HepG2 (cell line): ENCODE measurements around the gene RDH11. TPM values are rescaled to one million over a fixed set of nuclear protein-coding genes. Genes with fewer than 3 reads are reported as not detected.

Experiments used
- BRD4 ChIP-seq: sonication (generic); formaldehyde crosslinking; IDR thresholded peaks from 2 replicates; pipeline ENCODE4 v1.4.0; 2020; ENCODE audit warnings: missing genetic modification reagents
- KLF16 ChIP-seq, 2 experiments: sonication (generic) in 1 of 2; formaldehyde crosslinking in 1 of 2; IDR thresholded peaks; 2 replicates each; pipeline versions ENCODE4 v1.6.1 to v1.8.0; 2016 to 2023; ENCODE audit warnings: missing genetic modification reagents in 2 of 2, missing compliant biosample characterization in 1 of 2
- TBL1XR1 ChIP-seq: fragments of 150-350 bp; IDR thresholded peaks from 2 replicates; pipeline ENCODE4 v1.6.1; 2014; ENCODE audit warnings: borderline replicate concordance, low read length; ENCODE audit not compliant: partially characterized antibody
- polyA plus RNA-seq, 8 experiments: library from polyadenylated mRNA; depleted of rRNA in 3 of 8; stranded (reverse) in 7 of 8; unstranded in 1 of 8; fragments of >200 nt; fragmentation: Illumina TruSeq in 4 of 8; extraction: Trizol in 4 of 8; gene quantifications; 2 replicates each; pipeline versions ENCODE4 v1.2.1 to v1.2.3, GENCODE V29; 2011 to 2016; ENCODE audit warnings: low read depth in 4 of 8, missing spikeins in 1 of 8, mixed read lengths in 1 of 8; ENCODE audit not compliant: insufficient read depth in 1 of 8
- total RNA-seq, 5 experiments: library from RNA; depleted of rRNA; stranded (reverse); fragments of >200 nt; fragmentation: Illumina TruSeq; extraction: Trizol; gene quantifications; 2 replicates each; pipeline ENCODE4 v1.2.3, GENCODE V29; 2016; ENCODE audit warnings: low read depth in 1 of 5
- TF ChIP-seq, protein P1 (sequence below), 2 experiments: sonication (generic) in 1 of 2; formaldehyde crosslinking in 1 of 2; IDR thresholded peaks; 2 replicates each; pipeline versions ENCODE4 v1.5.1 to v1.6.1; 2011 to 2020; ENCODE audit warnings: borderline replicate concordance in 1 of 2, low read depth in 1 of 2, low read length in 1 of 2, mild to moderate bottlenecking in 1 of 2, missing genetic modification reagents in 1 of 2, moderate library complexity in 1 of 2
- TF ChIP-seq, protein P2 (sequence below): sonication (generic); formaldehyde crosslinking; IDR thresholded peaks from 2 replicates; pipeline ENCODE4 v1.5.0; 2020; ENCODE audit warnings: mild to moderate bottlenecking, missing genetic modification reagents, borderline replicate concordance
- TF ChIP-seq, protein P3 (sequence below): sonication (generic); formaldehyde crosslinking; IDR thresholded peaks from 2 replicates; pipeline ENCODE4 v1.4.0; 2020; ENCODE audit warnings: mild to moderate bottlenecking, missing genetic modification reagents

The RDH11 gene
- total and polyA plus RNA-seq, 2 of the 13 experiments (the other 11 are each of a cell fraction or from before 2014, with no cell fraction given), result 106 to 131 TPM

DNA sequence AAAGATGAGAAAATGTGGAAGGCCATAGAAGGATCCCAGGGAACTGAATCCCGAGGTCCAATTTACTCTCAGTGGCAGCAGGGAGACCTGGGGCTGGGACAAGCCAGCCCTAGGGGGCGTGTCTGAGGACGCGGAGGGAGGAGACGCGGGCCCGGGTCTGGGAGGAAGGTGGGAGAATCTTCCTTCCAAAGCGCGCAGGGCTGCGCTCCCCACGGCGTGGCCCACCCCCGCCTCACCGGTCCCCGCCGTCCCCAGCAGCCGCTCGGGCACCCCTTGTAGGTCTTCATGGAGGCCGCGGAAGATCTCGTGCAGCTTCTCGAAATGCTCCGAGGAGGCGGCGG, 21.5 kb downstream of the RDH11 start (continued):
- TF ChIP-seq, protein P1, sequence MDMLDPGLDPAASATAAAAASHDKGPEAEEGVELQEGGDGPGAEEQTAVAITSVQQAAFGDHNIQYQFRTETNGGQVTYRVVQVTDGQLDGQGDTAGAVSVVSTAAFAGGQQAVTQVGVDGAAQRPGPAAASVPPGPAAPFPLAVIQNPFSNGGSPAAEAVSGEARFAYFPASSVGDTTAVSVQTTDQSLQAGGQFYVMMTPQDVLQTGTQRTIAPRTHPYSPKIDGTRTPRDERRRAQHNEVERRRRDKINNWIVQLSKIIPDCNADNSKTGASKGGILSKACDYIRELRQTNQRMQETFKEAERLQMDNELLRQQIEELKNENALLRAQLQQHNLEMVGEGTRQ (IDR thresholded peaks at IDR 0.05; ENCODE audit: low read depth, low read length), result no peak
- TF ChIP-seq, protein P1 (CRISPR knock-in tag; IDR thresholded peaks at IDR 0.05; ENCODE audit: borderline replicate concordance), result 0 out of 2 replicates have a peak, but pooled peaks have one; percentile 26
- TF ChIP-seq, protein P2, sequence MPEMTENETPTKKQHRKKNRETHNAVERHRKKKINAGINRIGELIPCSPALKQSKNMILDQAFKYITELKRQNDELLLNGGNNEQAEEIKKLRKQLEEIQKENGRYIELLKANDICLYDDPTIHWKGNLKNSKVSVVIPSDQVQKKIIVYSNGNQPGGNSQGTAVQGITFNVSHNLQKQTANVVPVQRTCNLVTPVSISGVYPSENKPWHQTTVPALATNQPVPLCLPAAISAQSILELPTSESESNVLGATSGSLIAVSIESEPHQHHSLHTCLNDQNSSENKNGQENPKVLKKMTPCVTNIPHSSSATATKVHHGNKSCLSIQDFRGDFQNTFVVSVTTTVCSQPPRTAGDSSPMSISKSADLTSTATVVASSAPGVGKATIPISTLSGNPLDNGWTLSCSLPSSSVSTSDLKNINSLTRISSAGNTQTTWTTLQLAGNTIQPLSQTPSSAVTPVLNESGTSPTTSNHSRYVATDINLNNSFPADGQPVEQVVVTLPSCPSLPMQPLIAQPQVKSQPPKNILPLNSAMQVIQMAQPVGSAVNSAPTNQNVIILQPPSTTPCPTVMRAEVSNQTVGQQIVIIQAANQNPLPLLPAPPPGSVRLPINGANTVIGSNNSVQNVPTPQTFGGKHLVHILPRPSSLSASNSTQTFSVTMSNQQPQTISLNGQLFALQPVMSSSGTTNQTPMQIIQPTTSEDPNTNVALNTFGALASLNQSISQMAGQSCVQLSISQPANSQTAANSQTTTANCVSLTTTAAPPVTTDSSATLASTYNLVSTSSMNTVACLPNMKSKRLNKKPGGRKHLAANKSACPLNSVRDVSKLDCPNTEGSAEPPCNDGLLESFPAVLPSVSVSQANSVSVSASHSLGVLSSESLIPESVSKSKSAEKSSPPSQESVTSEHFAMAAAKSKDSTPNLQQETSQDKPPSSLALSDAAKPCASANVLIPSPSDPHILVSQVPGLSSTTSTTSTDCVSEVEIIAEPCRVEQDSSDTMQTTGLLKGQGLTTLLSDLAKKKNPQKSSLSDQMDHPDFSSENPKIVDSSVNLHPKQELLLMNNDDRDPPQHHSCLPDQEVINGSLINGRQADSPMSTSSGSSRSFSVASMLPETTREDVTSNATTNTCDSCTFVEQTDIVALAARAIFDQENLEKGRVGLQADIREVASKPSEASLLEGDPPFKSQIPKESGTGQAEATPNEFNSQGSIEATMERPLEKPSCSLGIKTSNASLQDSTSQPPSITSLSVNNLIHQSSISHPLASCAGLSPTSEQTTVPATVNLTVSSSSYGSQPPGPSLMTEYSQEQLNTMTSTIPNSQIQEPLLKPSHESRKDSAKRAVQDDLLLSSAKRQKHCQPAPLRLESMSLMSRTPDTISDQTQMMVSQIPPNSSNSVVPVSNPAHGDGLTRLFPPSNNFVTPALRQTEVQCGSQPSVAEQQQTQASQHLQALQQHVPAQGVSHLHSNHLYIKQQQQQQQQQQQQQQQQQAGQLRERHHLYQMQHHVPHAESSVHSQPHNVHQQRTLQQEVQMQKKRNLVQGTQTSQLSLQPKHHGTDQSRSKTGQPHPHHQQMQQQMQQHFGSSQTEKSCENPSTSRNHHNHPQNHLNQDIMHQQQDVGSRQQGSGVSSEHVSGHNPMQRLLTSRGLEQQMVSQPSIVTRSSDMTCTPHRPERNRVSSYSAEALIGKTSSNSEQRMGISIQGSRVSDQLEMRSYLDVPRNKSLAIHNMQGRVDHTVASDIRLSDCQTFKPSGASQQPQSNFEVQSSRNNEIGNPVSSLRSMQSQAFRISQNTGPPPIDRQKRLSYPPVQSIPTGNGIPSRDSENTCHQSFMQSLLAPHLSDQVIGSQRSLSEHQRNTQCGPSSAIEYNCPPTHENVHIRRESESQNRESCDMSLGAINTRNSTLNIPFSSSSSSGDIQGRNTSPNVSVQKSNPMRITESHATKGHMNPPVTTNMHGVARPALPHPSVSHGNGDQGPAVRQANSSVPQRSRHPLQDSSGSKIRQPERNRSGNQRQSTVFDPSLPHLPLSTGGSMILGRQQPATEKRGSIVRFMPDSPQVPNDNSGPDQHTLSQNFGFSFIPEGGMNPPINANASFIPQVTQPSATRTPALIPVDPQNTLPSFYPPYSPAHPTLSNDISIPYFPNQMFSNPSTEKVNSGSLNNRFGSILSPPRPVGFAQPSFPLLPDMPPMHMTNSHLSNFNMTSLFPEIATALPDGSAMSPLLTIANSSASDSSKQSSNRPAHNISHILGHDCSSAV, result no peak
- 0 out of 2 replicates have a peak, but pooled peaks have one; percentile 7 for TF ChIP-seq BRD4 (CRISPR knock-in tag)
- TF ChIP-seq, protein P3, sequence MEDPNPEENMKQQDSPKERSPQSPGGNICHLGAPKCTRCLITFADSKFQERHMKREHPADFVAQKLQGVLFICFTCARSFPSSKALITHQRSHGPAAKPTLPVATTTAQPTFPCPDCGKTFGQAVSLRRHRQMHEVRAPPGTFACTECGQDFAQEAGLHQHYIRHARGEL (CRISPR knock-in tag), result no peak
- 0 out of 4 replicates have a peak, but pooled peaks of 1 of the 2 experiments have one; percentile 56 for TF ChIP-seq KLF16 (CRISPR knock-in tag; IDR thresholded peaks at IDR 0.05)
- no peak for TF ChIP-seq TBL1XR1
- TF ChIP-seq, all 625 proteins: peak for 29
